GM12891 (cell line): ENCODE results near the gene CCL20.

Experiments used
- DNase-seq: peaks from one replicate; pipeline ENCODE4 v3.0.0; 2011; ENCODE audit warnings: low spot score; ENCODE audit not compliant: insufficient read length
- FAIRE-seq: peaks from 2 replicates; lab custom pipeline; 2011; peaks lifted over from hg19 to GRCh38; lab: Jason Lieb, UNC
- PAX5 ChIP-seq: IDR thresholded peaks from 2 replicates; pipeline ENCODE4 v1.6.1; 2011; ENCODE audit warnings: low read length, moderate library complexity, mild to moderate bottlenecking; ENCODE audit not compliant: insufficient read depth, severe bottlenecking
- POLR2A ChIP-seq: IDR thresholded peaks from 2 replicates; pipeline ENCODE4 v1.6.1; 2011; ENCODE audit warnings: low read depth, low read length, control low read depth
- POLR2AphosphoS5 ChIP-seq: IDR thresholded peaks from 2 replicates; pipeline ENCODE4 v1.6.1; 2011; ENCODE audit warnings: low read depth, low read length, control low read depth
- POU2F2 ChIP-seq: IDR thresholded peaks from 2 replicates; pipeline ENCODE4 v1.6.1; 2011; ENCODE audit warnings: low read depth, mild to moderate bottlenecking, control low read depth, low read length, moderate library complexity
- SPI1 ChIP-seq: IDR thresholded peaks from 2 replicates; pipeline ENCODE4 v1.6.1; 2011; ENCODE audit warnings: low read depth, low read length, control low read depth
- TAF1 ChIP-seq: IDR thresholded peaks from 2 replicates; pipeline ENCODE4 v1.6.1; 2011; ENCODE audit warnings: low read depth, low read length, control low read depth

The CCL20 gene

DNA sequence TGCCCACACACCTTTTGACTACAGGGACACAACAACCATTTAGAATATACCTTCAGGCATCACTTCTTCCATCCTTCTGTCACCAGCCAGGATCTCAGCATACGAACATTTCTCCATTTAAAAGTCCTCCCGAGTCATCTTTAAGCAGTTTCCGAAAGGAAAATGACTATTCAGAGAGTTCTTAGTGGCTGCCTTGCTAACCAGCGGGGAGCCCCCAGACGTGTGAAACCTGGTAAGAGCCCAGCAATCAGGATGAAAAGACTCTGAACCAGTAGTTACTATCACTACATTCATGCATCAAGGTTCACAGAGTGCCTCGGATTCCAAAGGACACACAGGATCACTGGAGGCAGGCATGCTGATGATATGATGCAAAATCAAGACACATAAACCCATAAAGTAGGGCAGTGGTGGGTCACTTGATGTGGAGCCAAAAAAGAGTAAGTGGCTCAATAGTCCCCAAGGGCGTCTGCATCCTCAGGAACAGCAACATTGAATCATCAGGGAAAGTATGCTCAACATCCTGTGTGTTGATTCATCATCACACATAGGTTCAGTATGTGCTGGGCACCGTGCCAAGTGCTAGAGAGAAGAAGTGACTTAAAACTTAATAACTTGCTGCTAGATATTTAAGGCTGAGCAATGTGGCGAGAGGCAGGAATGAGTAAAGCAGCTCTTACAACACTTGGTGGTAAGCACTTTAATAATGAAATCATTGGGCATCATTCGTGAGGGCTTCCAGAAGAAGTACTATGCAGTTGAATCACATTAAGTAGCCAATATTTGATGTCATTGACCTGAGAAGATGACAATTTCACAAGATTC, 4.4 kb downstream of the CCL20 start:
- FAIRE-seq: no peak
- TF ChIP-seq TAF1: no peak
- TF ChIP-seq POLR2AphosphoS5: no peak
- no peak for TF ChIP-seq POLR2A
- no peak for TF ChIP-seq POU2F2
- TF ChIP-seq PAX5: no peak
- no peak for TF ChIP-seq SPI1
- DNase-seq: no peak

DNA sequence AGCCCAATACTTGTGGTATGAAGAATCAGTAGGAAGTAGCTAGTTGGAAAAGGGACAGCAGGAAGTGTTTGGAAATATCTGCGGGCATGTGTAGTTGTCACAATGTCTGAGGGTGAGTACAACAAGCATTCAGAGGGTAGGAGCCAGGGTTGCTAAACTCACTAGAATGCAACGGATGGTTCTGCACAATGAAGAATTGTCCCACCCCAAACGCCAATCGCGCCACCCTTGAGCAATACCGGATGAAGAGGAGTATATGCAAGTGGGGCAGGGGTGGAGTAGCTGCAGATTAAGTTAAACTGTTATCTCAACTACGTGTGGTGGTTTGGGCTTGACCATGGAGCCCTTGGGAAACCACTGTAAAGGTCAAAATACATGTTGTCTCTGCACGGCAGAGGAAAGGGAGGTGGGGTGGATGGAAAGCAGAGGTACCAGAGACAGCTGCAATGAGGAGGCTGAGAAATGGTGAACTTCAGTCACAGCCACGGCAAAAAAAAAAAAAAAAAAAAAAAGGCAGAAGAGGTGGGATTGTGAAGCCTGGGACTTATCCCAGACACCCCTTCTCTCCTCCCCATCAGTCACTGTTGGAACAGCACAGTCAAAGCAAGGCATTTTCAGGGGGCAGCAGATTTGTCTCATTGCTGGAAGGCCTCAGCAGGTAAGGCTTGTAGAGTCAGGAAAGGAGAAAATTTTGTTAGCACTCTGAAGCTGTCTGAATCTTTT, 5.2 kb downstream of the CCL20 start:
- DNase-seq (no peak), FAIRE-seq (no peak)
- no peak for TF ChIP-seq PAX5
- no peak for TF ChIP-seq POLR2AphosphoS5

DNA sequence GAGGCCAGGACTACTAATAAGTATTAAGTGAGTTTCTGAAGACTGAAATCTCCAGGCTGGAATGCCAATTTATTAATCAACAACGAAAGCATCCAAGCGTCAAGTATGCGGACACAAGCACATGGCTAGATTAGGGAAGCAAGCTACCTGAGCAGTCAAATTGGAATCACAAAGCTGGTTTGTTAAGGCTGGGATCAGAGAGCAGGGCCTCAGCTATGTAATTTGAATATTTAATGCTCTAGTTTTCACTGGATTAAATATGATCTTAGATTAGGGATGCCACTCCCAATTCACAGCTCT, 5.7 kb downstream of the CCL20 start:
- TF ChIP-seq POLR2A: no peak
- no peak for TF ChIP-seq PAX5
- TF ChIP-seq SPI1: no peak
- TF ChIP-seq POLR2AphosphoS5: no peak
- no peak for TF ChIP-seq TAF1
- TF ChIP-seq POU2F2: no peak
- FAIRE-seq: no peak
- no peak for DNase-seq

DNA sequence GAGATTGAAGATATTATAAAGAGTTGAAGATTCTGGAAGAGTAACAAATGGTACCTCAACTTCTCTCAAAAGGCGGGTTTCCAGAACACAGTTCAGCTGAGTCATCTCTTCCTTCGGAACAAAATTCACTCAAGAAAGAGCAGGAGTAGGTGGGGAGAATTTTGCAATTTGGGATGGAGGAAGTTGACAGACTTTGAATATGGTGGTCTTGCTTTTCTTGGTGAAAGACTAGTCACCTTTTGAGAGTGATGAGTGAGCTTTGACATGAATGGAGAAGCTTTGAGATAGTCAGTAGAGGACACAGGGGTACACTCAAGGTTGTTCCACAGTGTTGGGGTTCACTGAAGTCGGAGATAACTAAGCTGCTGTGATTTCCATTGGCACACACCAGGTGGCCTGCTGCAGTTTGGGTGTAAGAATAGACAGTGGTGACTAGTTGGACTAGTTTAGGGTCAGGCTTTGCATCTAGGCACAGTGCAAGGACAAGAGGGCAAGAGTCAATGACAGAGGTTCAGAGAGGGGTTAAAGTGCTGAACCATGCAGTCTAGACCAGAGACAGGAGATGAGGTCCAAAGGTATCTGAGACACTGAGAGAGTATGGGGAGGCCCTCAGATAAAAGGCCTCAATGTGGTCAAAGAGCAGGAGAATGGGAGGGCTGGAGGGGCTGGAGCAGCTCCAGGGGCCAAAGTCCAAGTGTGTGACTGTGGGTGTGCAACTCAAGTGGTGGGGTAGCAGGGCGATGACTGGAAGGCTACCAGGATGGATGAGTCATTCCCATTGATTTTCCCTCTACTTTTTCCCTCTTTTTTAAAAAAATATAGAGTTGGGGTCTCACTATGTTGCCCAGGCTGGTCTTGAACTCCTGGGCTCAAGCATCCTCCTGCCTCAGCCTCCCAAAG, 7.7 kb downstream of the CCL20 start:
- TF ChIP-seq SPI1: no peak
- no peak for TF ChIP-seq TAF1
- no peak for TF ChIP-seq POLR2AphosphoS5
- no peak for TF ChIP-seq PAX5
- TF ChIP-seq POLR2A: no peak
- TF ChIP-seq POU2F2: no peak
- FAIRE-seq: no peak
- DNase-seq: no peak

DNA sequence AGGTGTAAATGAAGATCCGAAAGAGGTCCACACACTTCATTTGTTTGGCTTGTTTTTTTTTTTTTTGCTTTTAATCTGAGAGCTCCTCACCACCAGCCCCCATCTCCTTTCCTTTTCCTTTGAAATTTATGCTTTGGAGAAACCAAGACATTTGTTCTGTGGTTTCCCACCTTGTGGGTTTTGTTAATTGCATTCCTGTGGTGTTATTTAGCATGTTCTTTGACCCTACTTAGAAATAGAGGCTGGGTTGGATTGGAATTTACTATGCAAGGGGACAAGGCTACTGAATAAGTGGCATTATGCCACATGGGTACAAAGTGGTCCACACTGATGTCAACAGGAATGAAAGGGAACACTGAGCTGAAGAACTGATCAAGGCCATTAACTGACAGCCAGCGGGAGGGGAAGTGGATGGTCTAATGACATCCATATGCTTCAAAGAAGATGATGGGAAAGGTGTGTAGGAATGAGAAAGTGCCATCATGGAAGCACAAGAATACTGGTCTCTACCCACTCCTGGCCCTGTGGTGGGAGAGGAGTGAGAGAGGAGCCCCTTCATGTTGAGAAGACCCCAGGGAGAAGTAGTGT, 8.9 kb downstream of the CCL20 start:
- FAIRE-seq (no peak), DNase-seq (no peak)
- no peak for TF ChIP-seq TAF1
- no peak for TF ChIP-seq PAX5
- no peak for TF ChIP-seq POLR2A

DNA sequence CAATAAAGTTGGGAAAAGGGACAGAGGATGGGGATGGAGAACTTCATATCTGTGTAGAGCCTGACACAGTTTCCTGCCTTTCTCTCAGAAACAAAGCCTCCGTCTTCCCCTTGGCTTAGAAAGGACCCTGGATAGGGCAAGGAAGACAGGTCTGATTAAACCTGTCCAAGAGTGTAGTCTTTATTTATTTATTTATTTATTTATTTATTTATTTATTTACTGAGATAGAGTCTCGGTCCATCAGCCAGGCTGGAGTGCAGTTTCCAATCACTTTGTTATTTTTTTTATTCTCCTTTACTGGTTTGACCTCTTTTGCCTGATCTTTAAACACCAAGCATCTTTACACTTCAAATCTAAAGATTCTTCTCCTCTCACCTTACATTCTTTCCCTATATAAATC, 10.3 kb downstream of the CCL20 start:
- FAIRE-seq: no peak

DNA sequence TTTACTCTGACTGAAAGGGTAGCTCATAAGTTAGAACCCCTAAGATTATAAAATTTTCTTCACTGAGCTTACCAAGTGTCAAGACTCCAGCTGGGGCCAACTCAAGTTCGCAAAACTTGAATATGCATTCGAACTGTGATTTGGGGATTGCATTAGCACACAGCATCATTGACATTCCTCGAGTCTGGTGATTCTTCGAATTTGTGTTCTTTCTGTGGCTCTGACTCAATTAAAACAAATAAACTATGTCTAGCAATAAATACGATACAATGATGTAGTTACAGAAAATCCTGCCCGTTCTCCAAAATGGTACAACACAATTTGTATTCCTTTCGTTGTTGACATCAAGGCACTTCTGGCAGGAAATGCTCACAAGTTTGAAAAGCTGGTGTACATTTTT, 11.1 kb downstream of the CCL20 start:
- FAIRE-seq: no peak
- no peak for TF ChIP-seq PAX5
- TF ChIP-seq TAF1: no peak

More for the DNA sequence above, 10.3 kb downstream of the CCL20 start:
- no peak for DNase-seq
- TF ChIP-seq SPI1: no peak
- no peak for TF ChIP-seq POLR2A
- TF ChIP-seq POU2F2: no peak
- TF ChIP-seq PAX5: no peak
- TF ChIP-seq TAF1: no peak
- TF ChIP-seq POLR2AphosphoS5: no peak

DNA sequence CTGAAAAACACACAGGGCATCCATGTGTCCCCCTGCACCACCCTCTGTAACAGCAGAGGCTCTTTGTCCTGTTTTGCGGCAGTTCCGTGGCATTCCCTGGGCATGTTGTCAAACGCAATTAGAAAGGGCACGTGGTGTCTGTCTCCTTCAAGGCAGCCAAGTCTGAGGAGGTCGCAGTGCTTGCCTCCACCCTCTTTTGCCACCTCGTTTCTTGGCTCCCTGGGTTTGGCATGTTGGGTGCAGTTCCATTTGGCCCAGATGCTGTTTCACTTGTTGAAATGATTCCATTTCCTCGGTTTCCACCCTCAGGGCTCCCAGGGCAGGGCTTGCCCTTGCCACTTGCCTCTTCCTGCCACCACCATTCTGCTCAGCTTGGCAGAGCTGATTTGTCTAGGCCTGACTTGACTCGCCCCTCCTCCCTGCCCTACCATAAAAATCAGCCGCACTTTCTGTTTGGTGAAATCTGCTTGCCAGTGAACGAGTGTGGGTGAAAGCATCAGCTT, 12.4 kb downstream of the CCL20 start:
- DNase-seq (no peak), FAIRE-seq (no peak)
- TF ChIP-seq POLR2A: no peak
- TF ChIP-seq TAF1: no peak
- TF ChIP-seq POU2F2: no peak
- no peak for TF ChIP-seq SPI1
- no peak for TF ChIP-seq PAX5
- no peak for TF ChIP-seq POLR2AphosphoS5

More for the DNA sequence above, 11.1 kb downstream of the CCL20 start:
- DNase-seq: no peak

DNA sequence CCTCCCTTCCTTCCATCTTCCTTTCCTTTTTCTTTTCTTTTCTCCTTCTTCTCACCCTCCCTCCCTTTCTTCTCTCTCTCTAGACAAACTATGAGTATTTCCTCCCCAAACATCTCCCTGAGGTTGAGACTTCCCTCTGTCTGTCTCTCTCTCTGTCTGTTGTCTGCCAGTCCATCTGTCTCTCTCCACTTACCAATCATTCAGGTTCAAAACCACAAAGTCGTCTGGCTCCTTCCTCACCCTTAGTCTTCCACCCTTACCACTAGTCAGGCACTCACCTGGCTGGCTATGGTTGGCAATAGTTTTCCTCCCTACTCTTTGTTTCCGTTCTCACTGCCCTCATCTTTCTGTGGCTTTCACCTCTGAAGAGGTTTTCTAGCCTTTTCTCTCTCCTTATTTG, 12.9 kb downstream of the CCL20 start:
- FAIRE-seq: no peak
- DNase-seq: no peak
- TF ChIP-seq PAX5: no peak
- no peak for TF ChIP-seq POLR2A
- TF ChIP-seq TAF1: no peak
- TF ChIP-seq POLR2AphosphoS5: no peak
- no peak for TF ChIP-seq POU2F2
- no peak for TF ChIP-seq SPI1
